ENCODE measurements around the gene RNF150.
"Not testable (repeated sequence)": the region's sequence is repeated elsewhere in the genome, so short reads cannot be mapped to it uniquely, and the experiment has no call there.

Gene RNF150

GRCh38 chr4:141133146-141133998, at the start of gene RNF150:
Gene RNF150 (minus strand): TSS chr4:141133469.
- DNase-seq (ENCODE audit: low spot score) = peak; percentile 84

- peak; percentile 85 for DNase-seq (ENCODE audit: low spot score)
These were observed 47.9 kb upstream of the RNF150 start for GRCh38 chr4:141180991-141181761.

- no peak for DNase-seq (ENCODE audit: low spot score)
These were observed 46.5 kb upstream of the RNF150 start for GRCh38 chr4:141179474-141180373.

GRCh38 chr4:141177171-141177570, 43.9 kb upstream of the RNF150 start:
- no peak for DNase-seq (ENCODE audit: low spot score)

GRCh38 chr4:141174457-141174856, 41.2 kb upstream of the RNF150 start:
- DNase-seq (ENCODE audit: low spot score) = no peak

GRCh38 chr4:141170671-141171070, 37.4 kb upstream of the RNF150 start:
- no peak for DNase-seq (ENCODE audit: low spot score)

- DNase-seq (ENCODE audit: low spot score) = peak; percentile 63
These were observed 36.1 kb upstream of the RNF150 start for GRCh38 chr4:141169391-141169790.

GRCh38 chr4:141165001-141165400, 31.7 kb upstream of the RNF150 start:
- DNase-seq (ENCODE audit: low spot score) = not testable (repeated sequence)

- no peak for DNase-seq (ENCODE audit: low spot score)
These were observed 25.8 kb upstream of the RNF150 start for GRCh38 chr4:141159027-141159426.

- peak; percentile 42 for DNase-seq (ENCODE audit: low spot score)
These were observed 24.9 kb upstream of the RNF150 start for GRCh38 chr4:141158219-141158618.

- no peak for DNase-seq (ENCODE audit: low spot score)
These were observed 22.3 kb upstream of the RNF150 start for GRCh38 chr4:141155586-141155985.

GRCh38 chr4:141154725-141155124, 21.5 kb upstream of the RNF150 start:
- DNase-seq (ENCODE audit: low spot score) = no peak

GRCh38 chr4:141153751-141154510, 20.7 kb upstream of the RNF150 start:
- DNase-seq (ENCODE audit: low spot score) = no peak

- DNase-seq (ENCODE audit: low spot score) = no peak
These were observed 10.9 kb upstream of the RNF150 start for GRCh38 chr4:141144207-141144606.

- DNase-seq (ENCODE audit: low spot score) = peak; percentile 44
These were observed 9.2 kb upstream of the RNF150 start for GRCh38 chr4:141142423-141142822.

- DNase-seq (ENCODE audit: low spot score) = no peak
These were observed 7.3 kb upstream of the RNF150 start for GRCh38 chr4:141140391-141141200.

GRCh38 chr4:141133999-141134995, 1.0 kb upstream of the RNF150 start:
- no peak for DNase-seq (ENCODE audit: low spot score)

- peak; percentile 33 for DNase-seq (ENCODE audit: low spot score)
These were observed 542 bp downstream of the RNF150 start for GRCh38 chr4:141132709-141133145.

GRCh38 chr4:141132072-141132708, 1.1 kb downstream of the RNF150 start:
- peak; percentile 2 for DNase-seq (ENCODE audit: low spot score)
